ENCODE results near the gene ATP8B1. TPM values are rescaled to one million over a fixed set of nuclear protein-coding genes. Genes with fewer than 3 reads are reported as not detected.

The ATP8B1 gene
- total and polyA plus RNA-seq, 2 experiments from 2014 or later = 15.8 to 43.9 TPM

GRCh38 chr18:57798713-57799373 is 4.3 kb downstream of the ATP8B1 start:
- H3K9me3 ChIP-seq (ENCODE audit: low read depth) = no peaks in the 10 kb centered on the region
- H3F3A ChIP-seq (ENCODE audit: insufficient read depth) = no peaks in the 10 kb centered on the region
- H3K79me2 ChIP-seq (ENCODE audit: insufficient read depth) = peaks cover 89% of the 10 kb centered on the region
- no peak for TF ChIP-seq EZH2phosphoT487 (IDR thresholded peaks at IDR 0.05; ENCODE audit: insufficient read depth, low read depth)
- no peak for TF ChIP-seq EZH2 (IDR thresholded peaks at IDR 0.05; ENCODE audit: insufficient read depth, poor library complexity, severe bottlenecking)
- H4K20me1 ChIP-seq (ENCODE audit: insufficient read depth) = no peaks in the 10 kb centered on the region; the same call in 1 of the 2 replicates
- no peak for DNase-seq
- H3K4me3 ChIP-seq = no peak overlapping the region
- H3K27me3 ChIP-seq (replicated peaks; ENCODE audit: insufficient read depth) = no peaks in the 10 kb centered on the region
- 87% methylated on average over 4 of the region's 4 CpGs for WGBS, 2 experiments (ENCODE audit: low coverage in 1 of 2, low lambda C conversion rate in 2 of 2, missing lambda C conversion rate in 2 of 2)
- no peaks in the 10 kb centered on the region for H3K9me2 ChIP-seq (ENCODE audit: insufficient read depth)
- H3K4me2 ChIP-seq (ENCODE audit: unreplicated experiment) = no peak overlapping the region
- peaks cover 10% of the 10 kb centered on the region for H3K4me1 ChIP-seq (ENCODE audit: insufficient read depth)
- H3K27ac ChIP-seq = no peak overlapping the region
- in situ Hi-C loops (cut with MboI) = no loop called here
- no peaks in the 10 kb centered on the region for H3K36me3 ChIP-seq (ENCODE audit: low read depth)
- H2AFZ ChIP-seq = no peak overlapping the region
- H3K9ac ChIP-seq = no peak overlapping the region

GRCh38 chr18:57797209-57797651 is 5.9 kb downstream of the ATP8B1 start:
- H3F3A ChIP-seq (ENCODE audit: insufficient read depth) = no peaks in the 10 kb centered on the region
- H3K4me1 ChIP-seq (ENCODE audit: insufficient read depth) = peaks cover 27% of the 10 kb centered on the region
- peaks cover 100% of the 10 kb centered on the region for H3K79me2 ChIP-seq (ENCODE audit: insufficient read depth)
- no peaks in the 10 kb centered on the region for H3K9me2 ChIP-seq (ENCODE audit: insufficient read depth)
- WGBS, 2 experiments (ENCODE audit: low coverage in 1 of 2, low lambda C conversion rate in 2 of 2, missing lambda C conversion rate in 2 of 2) = 79 to 92% methylated on average over 3 of the region's 3 CpGs
- H3K27me3 ChIP-seq (replicated peaks; ENCODE audit: insufficient read depth) = no peaks in the 10 kb centered on the region
- H3K9ac ChIP-seq = no peak overlapping the region
- no peaks in the 10 kb centered on the region; the same call in 1 of the 2 replicates for H4K20me1 ChIP-seq (ENCODE audit: insufficient read depth)
- H3K9me3 ChIP-seq (ENCODE audit: low read depth) = no peaks in the 10 kb centered on the region
- no peak overlapping the region for H3K4me2 ChIP-seq (ENCODE audit: unreplicated experiment)
- no peak overlapping the region for H3K4me3 ChIP-seq
- no peak overlapping the region for H3K27ac ChIP-seq
- no peak for DNase-seq
- no peak overlapping the region for H2AFZ ChIP-seq
- no peaks in the 10 kb centered on the region for H3K36me3 ChIP-seq (ENCODE audit: low read depth)
- in situ Hi-C loops (cut with MboI) = no loop called here
- TF ChIP-seq EZH2phosphoT487 (IDR thresholded peaks at IDR 0.05; ENCODE audit: insufficient read depth, low read depth) (no peak), EZH2 (IDR thresholded peaks at IDR 0.05; ENCODE audit: insufficient read depth, poor library complexity, severe bottlenecking) (no peak)

GRCh38 chr18:57794951-57795728 is 8.0 kb downstream of the ATP8B1 start:
- Histone ChIP-seq H3K4me2 (ENCODE audit: unreplicated experiment) (no peak overlapping the region), H3K27me3 (replicated peaks; ENCODE audit: insufficient read depth) (no peaks in the 10 kb centered on the region), H3F3A (ENCODE audit: insufficient read depth) (peaks cover 2% of the 10 kb centered on the region; the same call in 1 of the 2 replicates), H3K4me1 (ENCODE audit: insufficient read depth) (peaks cover 29% of the 10 kb centered on the region), H3K9me2 (ENCODE audit: insufficient read depth) (no peaks in the 10 kb centered on the region), H2AFZ (no peak overlapping the region), H3K27ac (no peak overlapping the region), H4K20me1 (ENCODE audit: insufficient read depth) (no peaks in the 10 kb centered on the region; the same call in 1 of the 2 replicates), H3K4me3 (no peak overlapping the region), H3K79me2 (ENCODE audit: insufficient read depth) (peaks cover 100% of the 10 kb centered on the region), H3K9ac (no peak overlapping the region), H3K9me3 (ENCODE audit: low read depth) (no peaks in the 10 kb centered on the region), H3K36me3 (ENCODE audit: low read depth) (no peaks in the 10 kb centered on the region)
- in situ Hi-C loops (cut with MboI) = no loop called here
- no peak for TF ChIP-seq EZH2phosphoT487 (IDR thresholded peaks at IDR 0.05; ENCODE audit: insufficient read depth, low read depth)
- TF ChIP-seq EZH2 (IDR thresholded peaks at IDR 0.05; ENCODE audit: insufficient read depth, poor library complexity, severe bottlenecking) = no peak
- no peak for DNase-seq
- WGBS, 2 experiments (ENCODE audit: low coverage in 1 of 2, low lambda C conversion rate in 2 of 2, missing lambda C conversion rate in 2 of 2) = 98% methylated on average over 4 of the region's 4 CpGs

- H2AFZ ChIP-seq = peak overlapping the region; percentile 2; the same call in 1 of the 2 replicates
- no peak overlapping the region for H3K27ac ChIP-seq
- 35 to 52% methylated on average over 3 of the region's 3 CpGs for WGBS, 2 experiments (ENCODE audit: low coverage in 1 of 2, low lambda C conversion rate in 2 of 2, missing lambda C conversion rate in 2 of 2)
- H3F3A ChIP-seq (ENCODE audit: insufficient read depth) = peaks cover 19% of the 10 kb centered on the region
- H3K9me3 ChIP-seq (ENCODE audit: low read depth) = no peaks in the 10 kb centered on the region
- DNase-seq = no peak
- no peaks in the 10 kb centered on the region for H4K20me1 ChIP-seq (ENCODE audit: insufficient read depth)
- in situ Hi-C loops (cut with MboI) = no loop called here
- peaks cover 46% of the 10 kb centered on the region for H3K4me1 ChIP-seq (ENCODE audit: insufficient read depth)
- H3K27me3 ChIP-seq (replicated peaks; ENCODE audit: insufficient read depth) = no peaks in the 10 kb centered on the region
- peak overlapping the region; percentile 51 for H3K4me2 ChIP-seq (ENCODE audit: unreplicated experiment)
- H3K79me2 ChIP-seq (ENCODE audit: insufficient read depth) = peaks cover 91% of the 10 kb centered on the region
- no peaks in the 10 kb centered on the region for H3K36me3 ChIP-seq (ENCODE audit: low read depth)
- H3K4me3 ChIP-seq = peak overlapping the region; percentile 36
- no peaks in the 10 kb centered on the region for H3K9me2 ChIP-seq (ENCODE audit: insufficient read depth)
- H3K9ac ChIP-seq = peak overlapping the region; percentile 11; the same call in 1 of the 2 replicates
- no peak for TF ChIP-seq EZH2 (IDR thresholded peaks at IDR 0.05; ENCODE audit: insufficient read depth, poor library complexity, severe bottlenecking)
These were observed 9.7 kb downstream of the ATP8B1 start for GRCh38 chr18:57793302-57793986.

Data from GM23248 (cell line).